Muscle of leg (tissue), 11 donors: ENCODE results near the gene PDE11A. TPM values are rescaled to one million over a fixed set of nuclear protein-coding genes. Genes with fewer than 3 reads are reported as not detected.

Experiments used
- DNase-seq: peaks from one replicate; pipeline ENCODE4 v3.0.0; 2013
- H3K27ac ChIP-seq: one replicate; pipeline ENCODE4 v1.5.1; 2013; ENCODE audit warnings: mild to moderate bottlenecking, low read length, control low read depth
- H3K27me3 ChIP-seq: one replicate; pipeline ENCODE4 v1.6.1; 2013; ENCODE audit warnings: low read length; ENCODE audit not compliant: control insufficient read depth, insufficient read depth
- H3K36me3 ChIP-seq: one replicate; pipeline ENCODE4 v1.6.1; 2013; ENCODE audit warnings: low read length; ENCODE audit not compliant: control insufficient read depth, insufficient read depth
- H3K4me1 ChIP-seq: one replicate; pipeline ENCODE4 v1.6.1; 2013; ENCODE audit warnings: low read length; ENCODE audit not compliant: control insufficient read depth, insufficient read depth
- H3K4me3 ChIP-seq: one replicate; pipeline ENCODE4 v1.5.1; 2013; ENCODE audit warnings: low read length, control low read depth
- H3K9me3 ChIP-seq: replicated peaks from 2 replicates; pipeline ENCODE4 v1.6.1; 2013; ENCODE audit warnings: low read depth, low read length; ENCODE audit not compliant: control insufficient read depth
- WGBS: methylation state at CpG from one replicate; pipeline ENCODE4 v1.1.5; 2013; ENCODE audit warnings: missing lambda C conversion rate; ENCODE audit not compliant: insufficient coverage; 5-methylcytosine and 5-hydroxymethylcytosine counted together
- polyA plus RNA-seq, 8 donors: library from polyadenylated mRNA; unstranded; fragments of 120-200 nt; gene quantifications; one replicate each; pipeline versions ENCODE4 v1.2.1 to v1.2.3, GENCODE V29; 2013; ENCODE audit warnings: inconsistent platforms in 1 of 8, low replicate concordance in 1 of 8; ENCODE audit not compliant: insufficient read length in 8 of 8, insufficient read depth in 1 of 8
- total RNA-seq: library from RNA; stranded (reverse); fragments of 120-200 nt; gene quantifications from one replicate; pipeline ENCODE4 v1.2.4, GENCODE V29; 2013

PDE11A gene
- total and polyA plus RNA-seq, 9 donors: 0.36 to 2.6 (median 0.62) TPM

DNA sequence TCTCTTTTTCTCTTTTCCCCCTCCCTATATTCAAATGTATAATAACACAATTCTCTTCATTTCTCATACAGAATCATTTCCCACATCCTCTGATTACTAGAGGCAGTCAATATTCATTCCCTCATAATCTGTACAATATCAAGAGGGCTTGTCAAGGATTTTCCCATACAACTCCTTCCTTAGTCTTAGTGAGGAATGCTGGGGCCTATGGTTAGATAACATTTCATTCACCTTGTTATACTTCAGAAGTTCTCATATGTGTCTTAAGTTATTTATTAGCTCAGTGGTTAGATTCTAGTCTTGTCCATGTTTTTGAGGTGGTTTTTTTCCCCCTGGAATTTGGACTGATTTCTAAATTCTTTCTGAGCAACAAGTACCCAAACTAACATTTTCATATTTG lies 289.5 kb downstream of the PDE11A start:
- Histone ChIP-seq H3K27me3 (no peaks in the 10 kb centered on the region), H3K27ac (no peak overlapping the region), H3K4me1 (no peaks in the 10 kb centered on the region), H3K36me3 (no peaks in the 10 kb centered on the region), H3K4me3 (no peak overlapping the region), H3K9me3 (no peaks in the 10 kb centered on the region)
- DNase-seq: no peak

DNA sequence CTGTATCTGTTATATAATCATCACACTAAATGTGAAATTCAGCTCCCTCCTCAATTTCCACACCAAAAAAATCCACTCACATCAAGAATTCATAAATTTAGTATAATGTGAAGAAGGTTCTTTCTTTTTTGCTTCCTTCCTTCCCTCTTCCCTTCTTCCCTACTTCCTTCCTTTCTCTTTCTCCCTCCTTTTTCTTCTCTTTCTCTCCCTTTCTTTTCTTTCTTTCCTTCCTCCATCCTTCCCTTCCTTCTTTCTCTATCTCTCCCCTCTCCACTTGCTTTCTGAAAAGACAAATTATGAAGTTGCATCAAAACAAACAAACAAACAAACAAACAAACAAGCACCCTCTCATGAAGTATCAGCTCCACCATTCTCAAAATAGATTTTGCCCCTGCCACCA lies 290.0 kb downstream of the PDE11A start:
- no peak for DNase-seq
- no peaks in the 10 kb centered on the region for H3K4me1 ChIP-seq
- no peaks in the 10 kb centered on the region for H3K36me3 ChIP-seq

DNA sequence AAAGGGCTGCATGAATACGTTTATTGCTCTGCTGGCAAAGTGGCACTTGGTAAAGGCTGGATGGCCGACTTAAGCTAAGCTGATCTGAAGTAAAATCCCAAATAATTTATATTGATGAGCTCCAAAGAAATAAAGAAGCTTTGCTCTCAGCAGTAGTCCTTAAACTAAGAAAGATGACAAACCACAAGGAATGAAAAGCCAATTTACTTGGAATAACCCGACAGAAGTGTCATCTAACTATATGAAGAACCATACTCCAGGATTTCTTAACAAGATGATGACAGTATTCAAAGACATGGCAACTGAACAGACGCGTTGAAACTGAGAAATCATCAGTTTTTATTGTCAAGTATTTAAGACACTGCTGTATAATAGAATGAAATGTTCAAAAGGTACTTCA lies 294.1 kb downstream of the PDE11A start:
- H3K27ac ChIP-seq: no peak overlapping the region
- WGBS: 60% methylated on average over 1 of the region's 5 CpGs
- H3K36me3 ChIP-seq: no peaks in the 10 kb centered on the region
- no peak for DNase-seq
- H3K27me3 ChIP-seq: no peaks in the 10 kb centered on the region
- H3K9me3 ChIP-seq: no peaks in the 10 kb centered on the region
- H3K4me3 ChIP-seq: no peak overlapping the region
- no peaks in the 10 kb centered on the region for H3K4me1 ChIP-seq

More for the DNA sequence above, 290.0 kb downstream of the PDE11A start:
- Histone ChIP-seq H3K9me3 (no peaks in the 10 kb centered on the region), H3K27me3 (no peaks in the 10 kb centered on the region), H3K27ac (no peak overlapping the region), H3K4me3 (no peak overlapping the region)

DNA sequence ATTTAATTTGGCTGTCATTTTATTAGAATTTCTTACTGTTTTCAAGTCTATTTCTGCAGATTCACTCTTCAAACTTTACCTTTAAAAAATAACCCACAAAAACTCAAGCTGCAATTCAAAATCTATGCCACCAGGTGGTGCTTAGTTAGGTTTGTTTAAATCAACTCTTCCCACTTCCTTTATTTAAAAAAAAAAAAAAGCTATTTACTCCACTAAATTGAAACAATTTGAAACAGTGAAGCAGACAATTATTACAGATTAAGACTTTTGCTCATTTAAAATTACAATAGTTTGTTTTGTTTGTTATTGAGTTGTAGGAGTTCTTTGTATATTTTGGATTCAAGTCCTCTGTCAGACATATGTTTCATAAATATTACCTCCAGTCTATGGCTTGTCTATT lies 300.0 kb downstream of the PDE11A start:
- Histone ChIP-seq H3K9me3 (no peaks in the 10 kb centered on the region), H3K27me3 (no peaks in the 10 kb centered on the region), H3K4me3 (no peak overlapping the region), H3K27ac (no peak overlapping the region), H3K36me3 (no peaks in the 10 kb centered on the region), H3K4me1 (no peaks in the 10 kb centered on the region)
- no peak for DNase-seq

DNA sequence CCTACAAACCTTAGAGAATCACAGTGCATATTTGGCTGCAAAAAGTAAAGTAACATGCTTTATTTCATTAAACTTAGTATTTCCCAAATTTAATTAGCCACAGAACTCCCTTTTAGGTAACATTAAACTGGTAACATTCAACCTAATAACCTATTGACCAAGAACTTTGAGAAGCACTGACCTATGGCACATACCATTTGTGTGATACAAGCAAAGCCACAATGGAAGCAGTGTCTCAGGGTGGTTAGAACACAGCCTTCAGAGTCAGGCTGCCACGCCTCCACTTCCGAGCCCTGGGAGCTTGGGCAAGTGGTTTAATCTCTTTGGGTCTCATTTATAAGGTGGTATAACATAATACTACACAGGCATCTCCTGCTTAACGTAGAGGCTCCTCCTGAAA lies 301.4 kb downstream of the PDE11A start:
- Histone ChIP-seq H3K9me3 (no peaks in the 10 kb centered on the region), H3K27ac (no peak overlapping the region), H3K4me3 (no peak overlapping the region), H3K4me1 (no peaks in the 10 kb centered on the region), H3K36me3 (no peaks in the 10 kb centered on the region), H3K27me3 (no peaks in the 10 kb centered on the region)
- WGBS: no CpG with 5 or more reads among the region's 3 CpGs
- no peak for DNase-seq

DNA sequence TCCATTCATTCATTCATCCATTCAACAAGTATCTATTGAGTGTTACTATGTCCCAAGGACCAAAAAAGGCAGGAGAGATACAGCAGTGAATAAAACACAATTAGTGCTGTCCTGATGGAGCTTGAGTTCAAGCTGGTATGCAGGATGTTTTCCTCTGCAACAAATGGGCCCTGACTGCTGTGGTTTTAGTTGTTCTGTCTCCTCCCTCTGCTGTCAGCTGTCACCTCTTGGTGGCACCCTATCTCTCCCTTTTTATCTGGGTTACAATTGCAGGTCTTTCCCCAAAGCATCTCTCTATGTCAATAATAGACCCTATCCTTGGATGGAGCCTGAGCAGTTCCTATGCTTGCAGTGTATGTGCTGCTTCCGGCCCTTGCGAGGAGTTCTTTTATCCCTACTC lies 304.8 kb downstream of the PDE11A start:
- no peaks in the 10 kb centered on the region for H3K27me3 ChIP-seq
- 94% methylated on average over 2 of the region's 2 CpGs for WGBS

DNA sequence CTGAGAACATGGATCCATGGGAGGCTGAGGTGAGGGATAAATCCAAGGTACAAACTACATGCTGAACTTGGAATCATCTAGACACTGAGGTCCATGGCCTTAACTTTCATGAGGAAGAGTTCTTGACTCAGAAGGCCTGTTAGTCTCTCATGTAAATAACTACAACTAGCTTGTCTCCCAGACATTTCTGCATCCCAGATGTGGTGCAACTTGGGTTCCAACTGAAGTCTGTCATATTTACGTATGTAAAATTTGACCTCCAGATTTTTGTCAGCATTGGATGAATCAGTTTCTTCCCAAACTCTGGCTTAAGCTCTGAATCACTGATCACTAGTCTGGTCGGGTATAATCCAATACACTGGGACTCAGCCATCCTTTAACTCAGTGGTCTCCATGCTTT lies 306.9 kb downstream of the PDE11A start:
- no peak for DNase-seq
- no peaks in the 10 kb centered on the region for H3K36me3 ChIP-seq
- no peak overlapping the region for H3K27ac ChIP-seq
- H3K27me3 ChIP-seq: no peaks in the 10 kb centered on the region
- no peaks in the 10 kb centered on the region for H3K9me3 ChIP-seq
- H3K4me3 ChIP-seq: no peak overlapping the region
- H3K4me1 ChIP-seq: peaks cover 6% of the 10 kb centered on the region
- 100% methylated on average over 2 of the region's 2 CpGs for WGBS

More for the DNA sequence above, 304.8 kb downstream of the PDE11A start:
- Histone ChIP-seq H3K27ac (no peak overlapping the region), H3K36me3 (no peaks in the 10 kb centered on the region), H3K4me1 (peaks cover 6% of the 10 kb centered on the region), H3K4me3 (no peak overlapping the region), H3K9me3 (no peaks in the 10 kb centered on the region)
- no peak for DNase-seq

DNA sequence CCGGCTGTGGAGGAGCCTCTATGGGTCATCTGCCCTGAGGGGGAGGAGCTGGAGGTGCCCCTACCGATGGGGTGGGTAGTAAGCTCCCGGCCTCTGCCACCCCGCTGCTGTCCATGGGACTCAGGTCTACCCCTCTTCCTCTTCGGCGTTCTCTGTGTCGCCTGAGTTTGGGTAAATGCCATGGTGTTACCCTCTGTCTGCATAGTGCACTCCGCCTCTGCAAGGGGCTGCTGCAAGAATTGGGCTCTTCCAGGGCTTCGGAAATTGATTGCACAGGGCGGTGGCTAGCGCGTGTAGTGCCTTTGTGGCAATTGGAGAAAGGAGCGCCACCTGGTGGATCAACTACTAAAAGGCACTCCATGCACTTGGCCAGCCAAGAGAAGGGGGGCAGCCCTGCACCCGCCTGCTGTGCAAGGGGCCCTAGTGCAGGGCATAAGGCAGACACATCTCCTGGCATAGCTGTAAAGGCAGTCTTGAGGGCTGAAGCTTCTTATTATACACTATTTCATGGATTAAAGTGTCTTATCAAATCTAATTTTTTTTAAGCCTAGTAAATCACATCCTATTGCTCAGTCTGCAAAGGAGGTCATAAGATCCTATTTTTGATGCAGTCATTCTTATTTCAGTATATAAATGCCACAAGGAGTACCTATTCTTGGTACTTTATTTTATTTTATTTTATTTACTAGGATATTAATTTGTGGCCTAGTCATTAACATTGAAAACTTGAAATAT lies 308.9 kb downstream of the PDE11A start:
- DNase-seq: peak; percentile 77
- H3K4me1 ChIP-seq: peaks cover 7% of the 10 kb centered on the region
- no peak overlapping the region for H3K27ac ChIP-seq
- 32% methylated on average over 12 of the region's 14 CpGs for WGBS
- H3K4me3 ChIP-seq: no peak overlapping the region
- H3K9me3 ChIP-seq: no peaks in the 10 kb centered on the region
- H3K27me3 ChIP-seq: no peaks in the 10 kb centered on the region
- H3K36me3 ChIP-seq: no peaks in the 10 kb centered on the region

DNA sequence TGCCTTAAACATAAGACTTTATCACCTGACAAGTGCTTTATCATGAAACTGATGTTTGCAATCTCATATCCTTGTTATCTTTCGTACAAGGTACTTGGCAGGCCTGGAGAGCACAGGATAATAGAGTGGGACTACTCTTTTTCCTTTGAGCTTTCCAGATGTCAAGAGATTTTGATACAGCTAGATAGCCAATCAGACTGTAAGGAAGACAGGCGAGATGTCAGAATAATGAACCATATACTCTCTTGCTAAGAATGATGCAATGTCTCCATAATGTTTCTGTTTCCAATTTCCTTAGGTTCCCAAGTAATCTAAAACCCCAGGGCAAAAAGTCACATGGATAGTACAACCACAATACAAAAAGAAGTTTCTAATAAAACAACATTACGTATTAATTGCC lies 313.1 kb downstream of the PDE11A start:
- Histone ChIP-seq H3K4me3 (no peak overlapping the region), H3K4me1 (peaks cover 28% of the 10 kb centered on the region), H3K9me3 (no peaks in the 10 kb centered on the region), H3K27ac (no peak overlapping the region), H3K36me3 (no peaks in the 10 kb centered on the region), H3K27me3 (no peaks in the 10 kb centered on the region)
- WGBS: no CpG with 5 or more reads among the region's 3 CpGs
- no peak for DNase-seq

DNA sequence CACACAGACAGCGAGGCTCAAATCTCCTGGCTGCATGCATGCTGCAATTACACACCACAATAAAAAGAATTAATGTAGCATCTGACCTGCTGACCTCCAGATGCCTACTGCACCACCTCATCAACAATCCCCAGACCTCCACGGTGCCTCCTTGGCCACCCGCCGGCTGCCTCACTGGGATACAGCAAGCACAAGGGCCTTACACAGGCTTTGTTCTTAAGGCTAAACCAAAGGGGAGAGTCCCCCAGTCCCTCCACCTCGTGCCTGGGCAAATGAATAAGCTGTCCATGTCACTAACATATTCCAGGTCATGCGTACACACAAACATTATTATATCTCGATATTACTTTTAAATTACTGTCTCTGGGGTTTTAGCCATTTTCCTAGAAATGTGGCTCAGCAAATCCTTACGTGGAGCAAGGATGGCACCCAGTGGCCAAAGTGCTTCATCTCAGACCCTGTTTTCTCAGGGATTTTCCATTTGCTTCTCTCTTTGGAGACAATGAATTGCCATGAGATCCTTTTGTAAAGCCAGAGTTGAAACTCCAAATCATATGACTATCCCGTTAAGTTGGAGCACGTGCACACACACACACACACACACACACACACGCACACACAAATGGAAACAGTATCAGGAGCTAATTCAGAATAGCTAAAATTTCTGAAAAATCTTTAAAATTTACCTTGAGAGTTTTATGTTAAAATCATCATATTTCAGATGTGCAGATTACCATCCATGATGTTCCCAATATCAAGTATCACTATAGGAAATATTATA lies 313.8 kb downstream of the PDE11A start:
- H3K4me1 ChIP-seq: peaks cover 31% of the 10 kb centered on the region
- no peaks in the 10 kb centered on the region for H3K36me3 ChIP-seq
- no peak overlapping the region for H3K4me3 ChIP-seq
- 30% methylated on average over 5 of the region's 11 CpGs for WGBS
- H3K27ac ChIP-seq: no peak overlapping the region
- peak; percentile 91 for DNase-seq
- H3K9me3 ChIP-seq: no peaks in the 10 kb centered on the region
- no peaks in the 10 kb centered on the region for H3K27me3 ChIP-seq
